IMR-90 (cell line): Measurements from ENCODE around the gene RNF123.

ENCODE experiments used
- CHD1 ChIP-seq: IDR thresholded peaks from 2 replicates; pipeline ENCODE4 v1.6.1; 2012; ENCODE audit warnings: low read depth, low read length, improper control_type of control experiment
- CTCF ChIP-seq: conservative IDR thresholded peaks from 2 replicates; pipeline ENCODE4 v1.5.1; 2012; ENCODE audit warnings: mild to moderate bottlenecking, low read depth, low read length, improper control_type of control experiment
- POLR2A ChIP-seq: IDR thresholded peaks from 2 replicates; pipeline ENCODE4 v1.6.1; 2012; ENCODE audit warnings: mild to moderate bottlenecking, low read depth, low read length

GRCh38 chr3:49675912-49676311 lies 13.4 kb upstream of the RNF123 start:
- no peak for TF ChIP-seq POLR2A
- no peak for TF ChIP-seq CTCF
- no peak for TF ChIP-seq CHD1
